ENCODE results near the gene NR1I3. TPM values are rescaled to one million over a fixed set of nuclear protein-coding genes. Genes with fewer than 3 reads are reported as not detected.

Gene NR1I3
- total and polyA plus RNA-seq, 2 of the 13 experiments (the other 11 are each of a cell fraction or from before 2014, with no cell fraction given): 0.62 to 0.95 TPM

DNA sequence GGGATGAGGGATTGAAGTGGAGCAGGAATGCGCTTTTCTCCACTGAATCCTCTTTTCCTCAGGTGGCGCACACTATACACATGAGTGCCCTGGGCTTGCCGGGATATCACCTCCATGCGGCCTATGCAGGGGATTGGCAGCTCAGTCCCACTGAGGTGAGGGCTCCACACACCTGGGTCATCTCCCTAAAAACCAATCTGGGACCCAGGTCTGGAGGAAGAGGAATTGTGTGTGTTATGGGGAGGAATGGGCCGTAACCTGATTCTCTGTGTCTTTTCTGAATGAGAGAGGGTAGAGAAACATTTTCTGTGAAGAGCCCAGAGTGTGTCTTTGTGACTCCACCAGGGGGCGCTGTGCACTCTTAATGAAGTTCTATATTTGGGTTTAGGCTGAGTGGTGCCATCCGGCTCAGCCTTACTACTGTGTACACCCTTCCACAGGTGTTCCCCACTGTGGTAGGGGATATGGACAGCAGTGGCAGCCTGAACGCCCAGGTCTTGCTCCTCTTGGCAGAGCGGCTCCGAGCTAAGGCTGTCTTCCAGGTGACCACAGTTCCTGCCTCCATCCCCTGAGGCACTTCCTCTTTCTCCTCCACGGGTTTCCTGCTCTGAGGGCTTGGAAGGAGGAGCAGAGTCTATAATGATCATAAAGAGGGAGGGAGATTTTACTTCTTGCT is 10.7 kb downstream of the NR1I3 start (continued):
- TF ChIP-seq MED8 (CRISPR knock-in tag; IDR thresholded peaks at IDR 0.05; ENCODE audit: insufficient replicate concordance) (no peak), ZNF563 (CRISPR knock-in tag; IDR thresholded peaks at IDR 0.05) (0 out of 2 replicates have a peak, but pooled peaks have one; percentile 47), SALL1 (CRISPR knock-in tag; IDR thresholded peaks at IDR 0.05) (peak; percentile 53), ZSCAN30 (CRISPR knock-in tag; IDR thresholded peaks at IDR 0.05) (no peak), SAFB2 (CRISPR knock-in tag; IDR thresholded peaks at IDR 0.05; ENCODE audit: borderline replicate concordance, low read depth) (no peak), SOX13 (IDR thresholded peaks at IDR 0.05) (no peak), SOX13 (CRISPR knock-in tag; conservative IDR thresholded peaks at IDR 0.05 in 1 of 2, IDR thresholded peaks at IDR 0.05 in 1 of 2) (0 out of 4 replicates have a peak, but pooled peaks of 1 of the 2 experiments have one; percentile 27), NFE2L2 (IDR thresholded peaks at IDR 0.05; ENCODE audit: low read length) (no peak)
- TF ChIP-seq, protein P1, sequence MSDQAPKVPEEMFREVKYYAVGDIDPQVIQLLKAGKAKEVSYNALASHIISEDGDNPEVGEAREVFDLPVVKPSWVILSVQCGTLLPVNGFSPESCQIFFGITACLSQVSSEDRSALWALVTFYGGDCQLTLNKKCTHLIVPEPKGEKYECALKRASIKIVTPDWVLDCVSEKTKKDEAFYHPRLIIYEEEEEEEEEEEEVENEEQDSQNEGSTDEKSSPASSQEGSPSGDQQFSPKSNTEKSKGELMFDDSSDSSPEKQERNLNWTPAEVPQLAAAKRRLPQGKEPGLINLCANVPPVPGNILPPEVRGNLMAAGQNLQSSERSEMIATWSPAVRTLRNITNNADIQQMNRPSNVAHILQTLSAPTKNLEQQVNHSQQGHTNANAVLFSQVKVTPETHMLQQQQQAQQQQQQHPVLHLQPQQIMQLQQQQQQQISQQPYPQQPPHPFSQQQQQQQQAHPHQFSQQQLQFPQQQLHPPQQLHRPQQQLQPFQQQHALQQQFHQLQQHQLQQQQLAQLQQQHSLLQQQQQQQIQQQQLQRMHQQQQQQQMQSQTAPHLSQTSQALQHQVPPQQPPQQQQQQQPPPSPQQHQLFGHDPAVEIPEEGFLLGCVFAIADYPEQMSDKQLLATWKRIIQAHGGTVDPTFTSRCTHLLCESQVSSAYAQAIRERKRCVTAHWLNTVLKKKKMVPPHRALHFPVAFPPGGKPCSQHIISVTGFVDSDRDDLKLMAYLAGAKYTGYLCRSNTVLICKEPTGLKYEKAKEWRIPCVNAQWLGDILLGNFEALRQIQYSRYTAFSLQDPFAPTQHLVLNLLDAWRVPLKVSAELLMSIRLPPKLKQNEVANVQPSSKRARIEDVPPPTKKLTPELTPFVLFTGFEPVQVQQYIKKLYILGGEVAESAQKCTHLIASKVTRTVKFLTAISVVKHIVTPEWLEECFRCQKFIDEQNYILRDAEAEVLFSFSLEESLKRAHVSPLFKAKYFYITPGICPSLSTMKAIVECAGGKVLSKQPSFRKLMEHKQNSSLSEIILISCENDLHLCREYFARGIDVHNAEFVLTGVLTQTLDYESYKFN (CRISPR knock-in tag; conservative IDR thresholded peaks at IDR 0.05): 0 out of 2 replicates have a peak, but pooled peaks have one; percentile 4
- TF ChIP-seq, protein P2, sequence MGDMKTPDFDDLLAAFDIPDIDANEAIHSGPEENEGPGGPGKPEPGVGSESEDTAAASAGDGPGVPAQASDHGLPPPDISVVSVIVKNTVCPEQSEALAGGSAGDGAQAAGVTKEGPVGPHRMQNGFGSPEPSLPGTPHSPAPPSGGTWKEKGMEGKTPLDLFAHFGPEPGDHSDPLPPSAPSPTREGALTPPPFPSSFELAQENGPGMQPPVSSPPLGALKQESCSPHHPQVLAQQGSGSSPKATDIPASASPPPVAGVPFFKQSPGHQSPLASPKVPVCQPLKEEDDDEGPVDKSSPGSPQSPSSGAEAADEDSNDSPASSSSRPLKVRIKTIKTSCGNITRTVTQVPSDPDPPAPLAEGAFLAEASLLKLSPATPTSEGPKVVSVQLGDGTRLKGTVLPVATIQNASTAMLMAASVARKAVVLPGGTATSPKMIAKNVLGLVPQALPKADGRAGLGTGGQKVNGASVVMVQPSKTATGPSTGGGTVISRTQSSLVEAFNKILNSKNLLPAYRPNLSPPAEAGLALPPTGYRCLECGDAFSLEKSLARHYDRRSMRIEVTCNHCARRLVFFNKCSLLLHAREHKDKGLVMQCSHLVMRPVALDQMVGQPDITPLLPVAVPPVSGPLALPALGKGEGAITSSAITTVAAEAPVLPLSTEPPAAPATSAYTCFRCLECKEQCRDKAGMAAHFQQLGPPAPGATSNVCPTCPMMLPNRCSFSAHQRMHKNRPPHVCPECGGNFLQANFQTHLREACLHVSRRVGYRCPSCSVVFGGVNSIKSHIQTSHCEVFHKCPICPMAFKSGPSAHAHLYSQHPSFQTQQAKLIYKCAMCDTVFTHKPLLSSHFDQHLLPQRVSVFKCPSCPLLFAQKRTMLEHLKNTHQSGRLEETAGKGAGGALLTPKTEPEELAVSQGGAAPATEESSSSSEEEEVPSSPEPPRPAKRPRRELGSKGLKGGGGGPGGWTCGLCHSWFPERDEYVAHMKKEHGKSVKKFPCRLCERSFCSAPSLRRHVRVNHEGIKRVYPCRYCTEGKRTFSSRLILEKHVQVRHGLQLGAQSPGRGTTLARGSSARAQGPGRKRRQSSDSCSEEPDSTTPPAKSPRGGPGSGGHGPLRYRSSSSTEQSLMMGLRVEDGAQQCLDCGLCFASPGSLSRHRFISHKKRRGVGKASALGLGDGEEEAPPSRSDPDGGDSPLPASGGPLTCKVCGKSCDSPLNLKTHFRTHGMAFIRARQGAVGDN (CRISPR knock-in tag; IDR thresholded peaks at IDR 0.05): peak; percentile 46
